Endometrium (tissue), 2 donors: ENCODE data around the gene NSUN4.
"Not testable (repeated sequence)": the region's sequence is repeated elsewhere in the genome, so short reads cannot be mapped to it uniquely, and the experiment has no call there.

Experiments
- FAIRE-seq: peaks from 2 replicates; lab custom pipeline; 2012; peaks lifted over from hg19 to GRCh38; lab: Jason Lieb, UNC
- donor health status: control.
- donor health status: control.

The NSUN4 gene

DNA sequence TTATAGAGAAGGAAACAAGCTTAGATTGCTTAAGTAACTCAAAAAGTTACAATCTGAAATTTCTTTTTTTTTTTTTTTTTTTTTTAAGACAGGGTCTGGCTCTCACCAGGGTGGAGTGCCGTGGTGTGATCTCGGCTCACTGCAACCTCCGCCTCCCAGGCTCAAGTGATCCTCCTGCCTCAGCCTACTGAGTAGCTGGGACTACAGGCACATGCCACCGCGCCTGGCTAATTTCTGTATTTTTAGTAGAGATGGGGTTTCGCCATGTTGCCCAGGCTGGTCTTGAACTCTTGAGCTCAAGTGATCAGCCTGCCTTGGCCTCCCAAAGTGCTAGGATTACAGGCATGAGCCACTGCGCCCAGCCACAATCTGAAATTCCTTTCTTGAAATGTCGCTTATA is 27.1 kb downstream of the NSUN4 start:
- FAIRE-seq: not testable (repeated sequence)

DNA sequence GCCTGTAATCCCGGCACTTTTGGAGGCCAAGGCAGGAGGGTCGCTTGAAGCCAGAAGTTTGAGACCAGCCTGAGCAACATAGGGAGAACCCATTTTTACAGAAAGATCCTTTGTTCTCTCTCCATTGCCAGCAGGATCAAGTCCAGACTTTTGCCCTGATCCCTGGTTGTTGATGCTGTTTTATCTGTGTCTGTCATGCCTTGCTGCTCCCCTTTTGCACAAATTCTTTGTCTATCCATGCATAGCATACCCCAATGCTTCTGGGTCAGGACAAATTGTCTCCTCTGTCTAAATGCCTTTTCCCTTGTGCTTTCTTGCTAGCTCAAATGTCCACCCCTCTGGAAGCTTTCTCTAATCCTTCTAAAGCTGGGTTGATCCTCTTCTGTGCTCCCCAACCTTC is 28.2 kb downstream of the NSUN4 start:
- no peak for FAIRE-seq

DNA sequence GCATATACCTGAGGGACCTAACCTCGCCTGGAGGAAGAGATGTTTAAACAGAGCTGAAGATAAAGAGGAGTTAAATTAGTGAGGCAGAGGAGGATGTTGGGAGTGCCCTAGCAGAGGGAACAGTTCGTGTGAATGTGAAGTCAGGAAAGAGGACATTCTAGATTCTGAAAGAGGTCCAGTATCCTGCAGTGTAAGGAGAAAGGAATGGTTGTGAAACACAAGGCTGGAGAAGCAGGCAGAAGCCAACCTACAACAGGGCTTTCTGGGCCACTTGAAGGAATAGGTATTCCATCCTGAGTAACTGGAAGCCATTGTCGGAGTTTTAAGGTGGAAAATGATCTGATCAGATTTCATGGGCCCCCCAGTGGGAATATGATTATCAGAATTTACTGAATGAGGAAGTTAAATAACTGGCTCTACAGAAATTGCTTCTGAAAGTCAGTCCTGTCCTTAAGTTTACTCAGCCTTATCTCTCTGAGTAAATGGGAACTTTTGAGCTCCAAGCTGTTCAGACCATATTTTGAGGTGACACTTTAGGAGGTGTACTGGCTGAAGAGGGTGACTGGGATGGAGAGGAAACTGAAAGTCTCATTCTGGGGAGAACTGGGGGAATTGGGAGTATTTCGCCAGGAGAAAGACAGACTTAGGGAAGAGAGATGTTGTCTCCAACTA is 29.1 kb downstream of the NSUN4 start:
- FAIRE-seq: no peak

DNA sequence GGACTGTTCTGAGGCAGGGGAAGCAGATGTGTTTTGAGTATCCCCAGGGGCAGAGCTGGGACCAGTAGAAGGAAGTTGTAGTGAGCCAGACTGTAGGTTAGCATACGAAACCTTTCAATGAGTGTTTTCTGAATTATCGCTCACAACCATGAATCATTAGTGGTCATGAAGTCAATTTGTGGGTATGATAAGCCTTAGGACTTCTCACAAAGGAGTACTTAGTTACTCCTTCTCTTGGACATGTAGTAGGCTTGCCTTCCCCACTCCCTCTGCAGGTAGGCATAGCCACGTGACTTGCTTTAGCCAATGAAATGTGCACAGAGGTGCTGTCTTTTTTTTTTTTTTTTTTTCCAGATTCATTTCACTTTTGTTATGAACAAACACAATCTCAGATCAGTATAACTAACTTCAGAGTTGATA is 29.6 kb downstream of the NSUN4 start:
- FAIRE-seq: no peak

DNA sequence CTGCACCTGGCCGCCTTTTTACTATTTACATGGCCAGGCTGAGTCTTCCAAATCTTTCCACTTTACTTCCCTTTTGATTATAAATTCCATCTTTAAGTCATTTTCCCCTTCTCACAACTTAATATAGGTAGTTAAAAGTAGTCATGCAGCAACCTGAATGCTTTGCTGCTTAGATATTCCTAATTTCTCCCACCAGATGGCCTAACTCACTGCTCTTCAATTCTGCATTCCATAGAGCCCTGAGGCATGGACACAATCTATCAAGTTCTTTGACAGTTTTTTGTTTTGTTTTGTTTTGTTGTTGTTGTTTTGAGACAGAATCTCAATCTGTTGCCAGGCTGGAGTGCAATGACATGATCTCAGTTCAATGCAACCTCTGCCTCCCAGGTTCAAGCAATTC is 31.8 kb downstream of the NSUN4 start:
- FAIRE-seq: no peak

DNA sequence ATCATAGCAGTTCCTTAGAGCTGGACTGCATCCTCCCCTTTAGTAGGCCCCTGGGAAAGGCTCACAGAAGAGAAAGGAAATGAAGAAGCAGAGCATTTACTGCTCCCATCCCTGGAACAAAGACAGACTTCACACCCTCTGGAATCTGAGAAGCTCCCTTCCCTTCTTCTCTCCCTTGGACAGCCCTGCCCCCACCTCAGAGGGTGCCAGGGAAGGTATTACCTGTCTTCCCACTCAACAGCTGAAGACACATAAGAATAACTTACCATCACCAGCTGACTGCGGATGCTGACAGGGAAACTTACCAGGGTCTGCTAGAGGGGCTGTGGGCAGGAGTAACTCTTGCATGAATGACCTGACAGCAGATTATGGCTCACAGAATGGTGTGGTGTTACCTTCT is 39.4 kb downstream of the NSUN4 start:
- no peak for FAIRE-seq

DNA sequence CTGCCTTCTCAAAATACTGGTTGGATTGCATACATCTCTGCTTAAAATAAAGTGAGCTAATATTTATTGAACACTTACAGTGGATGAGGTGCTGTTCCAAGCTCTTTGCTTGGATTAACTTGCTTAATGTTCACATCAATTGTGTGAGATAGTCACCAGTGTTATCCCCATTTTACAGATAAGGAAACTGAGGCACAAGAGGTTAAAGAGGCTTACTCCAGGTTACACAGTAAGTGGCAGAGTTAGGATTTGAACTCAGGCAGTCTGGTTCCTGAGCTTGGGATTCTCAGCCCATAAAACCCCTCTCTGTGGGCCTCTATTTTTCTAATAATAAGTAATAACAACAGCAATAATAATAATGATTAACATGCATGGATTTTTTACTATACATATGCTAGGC is 39.9 kb downstream of the NSUN4 start:
- FAIRE-seq: no peak

DNA sequence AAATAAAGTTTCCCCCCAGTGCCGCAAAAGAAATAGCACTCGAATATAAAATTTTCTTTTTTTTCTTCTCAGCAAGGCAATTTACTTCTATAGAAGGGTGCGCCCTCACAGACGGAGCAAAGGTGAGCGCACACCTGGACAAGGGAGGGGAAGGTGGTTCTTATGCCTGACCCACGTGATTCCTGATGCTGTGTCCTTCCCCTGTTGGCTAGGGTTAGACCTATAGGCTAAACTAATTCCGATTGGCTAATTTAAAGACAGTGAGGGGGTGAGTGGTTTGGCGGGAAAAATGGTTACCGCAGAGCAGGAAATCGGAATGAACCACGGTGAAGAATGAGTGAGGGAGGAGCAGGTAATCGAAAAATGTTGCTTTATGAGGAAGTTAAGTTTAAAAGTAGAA is 52.9 kb downstream of the NSUN4 start:
- no peak for FAIRE-seq

DNA sequence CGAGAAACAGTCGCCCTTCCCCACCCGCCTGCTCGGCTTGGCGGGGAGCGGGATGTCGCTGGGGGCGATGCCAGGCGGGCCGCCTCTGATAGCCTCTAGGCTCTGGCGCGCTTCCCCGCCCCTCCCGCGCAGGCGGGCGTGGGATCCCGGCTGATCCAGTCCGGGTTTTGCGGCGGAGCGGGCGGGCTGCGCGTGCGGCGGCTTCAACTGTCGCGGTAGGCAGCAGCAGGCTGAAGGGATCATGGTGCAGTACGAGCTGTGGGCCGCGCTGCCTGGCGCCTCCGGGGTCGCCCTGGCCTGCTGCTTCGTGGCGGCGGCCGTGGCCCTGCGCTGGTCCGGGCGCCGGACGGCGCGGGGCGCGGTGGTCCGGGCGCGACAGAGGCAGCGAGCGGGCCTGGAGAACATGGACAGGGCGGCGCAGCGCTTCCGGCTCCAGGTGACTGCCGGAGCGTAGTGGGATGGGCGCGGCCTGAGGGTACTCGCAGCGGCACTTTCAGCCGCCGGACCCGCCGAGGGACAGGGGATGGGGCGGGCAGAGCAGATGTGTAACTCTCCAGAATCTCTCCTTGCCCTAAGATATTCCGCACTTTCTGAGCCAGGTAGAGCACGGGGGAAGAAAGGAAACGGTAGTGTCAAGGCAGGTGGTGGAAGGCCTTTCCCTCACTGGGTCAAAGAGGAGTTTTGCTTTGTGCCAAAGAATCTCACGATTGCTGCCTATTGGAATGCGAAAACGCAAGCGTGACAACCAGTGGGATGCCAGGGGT is 53.7 kb downstream of the NSUN4 start, which contains the start of gene FAAH:
Gene FAAH (plus strand): TSS at position 210 of the 764 bp plus-strand sequence. CDS start 32 bp downstream, at position 242.
- no peak for FAIRE-seq

DNA sequence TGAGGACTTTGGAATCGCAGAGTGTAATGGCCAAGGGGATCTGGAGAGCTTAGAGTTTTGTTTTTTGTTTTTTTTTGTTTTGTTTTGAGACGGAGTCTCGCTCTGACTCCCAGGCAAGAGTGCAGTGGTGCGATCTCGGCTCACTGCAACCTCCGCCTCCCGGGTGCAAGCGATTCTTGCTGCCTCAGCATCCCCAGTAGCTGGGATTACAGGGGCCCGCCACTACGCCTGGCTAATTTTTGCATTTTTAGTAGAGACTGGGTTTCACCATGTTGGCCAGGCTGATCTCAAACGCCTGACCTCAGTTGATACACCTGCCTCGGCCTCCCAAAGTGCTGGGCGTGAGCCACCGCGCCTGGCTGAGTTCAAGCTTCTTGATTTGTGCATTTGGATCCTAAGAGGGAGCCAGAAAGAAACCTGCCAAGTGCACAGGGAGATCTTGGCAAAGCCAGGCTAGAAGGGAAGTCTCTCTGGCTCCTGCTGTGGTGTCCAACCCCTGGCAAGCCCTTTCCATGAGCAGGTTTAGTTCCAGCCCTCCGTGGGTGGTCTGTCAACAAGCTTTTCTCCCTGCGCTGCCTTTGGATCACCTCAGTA is 54.4 kb downstream of the NSUN4 start:
- no peak for FAIRE-seq

DNA sequence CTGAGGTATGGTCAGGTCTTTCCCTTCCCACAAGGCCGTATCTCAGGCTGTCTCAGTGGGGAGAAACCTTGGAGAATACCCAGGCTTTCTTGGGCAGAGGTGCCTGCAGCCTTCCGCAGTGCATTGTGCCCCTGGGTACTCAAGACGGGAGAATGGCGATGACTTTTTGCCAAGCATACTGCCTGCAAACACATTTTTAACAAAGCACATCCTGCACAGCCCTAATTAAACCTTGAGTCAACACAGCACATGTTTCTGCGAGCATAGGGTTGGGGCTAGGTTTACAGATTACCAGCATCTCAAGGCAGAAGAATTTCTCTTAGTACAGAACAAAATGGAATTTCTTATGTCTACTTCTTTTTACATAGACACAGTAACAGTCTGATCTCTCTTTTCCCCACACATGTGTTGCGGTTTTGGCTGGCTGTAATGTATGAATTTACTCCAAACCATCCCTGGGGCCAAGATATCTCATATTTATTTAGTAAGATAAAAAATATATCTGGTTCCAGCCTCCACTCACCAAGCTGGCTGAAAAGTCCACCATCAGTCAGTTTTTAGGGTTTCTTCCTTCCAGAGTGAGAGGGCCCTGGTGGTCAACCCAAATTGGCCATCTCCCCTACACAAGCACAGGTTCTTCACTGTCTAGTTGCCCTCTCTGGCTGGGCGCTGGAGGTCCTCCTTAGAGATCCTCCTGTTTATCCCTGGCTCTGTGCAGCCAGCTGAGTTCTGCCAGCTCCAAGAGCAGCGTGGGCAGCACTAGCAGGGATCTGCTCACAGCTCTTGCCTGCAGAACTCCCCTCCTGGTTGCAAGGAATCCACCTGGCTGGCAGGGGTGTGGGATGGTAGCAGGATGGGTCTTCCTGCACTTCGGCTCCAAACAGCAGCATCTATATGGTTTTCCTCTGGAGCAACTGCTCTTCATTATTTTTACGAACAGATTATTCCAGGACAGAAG is 56.1 kb downstream of the NSUN4 start:
- no peak for FAIRE-seq

DNA sequence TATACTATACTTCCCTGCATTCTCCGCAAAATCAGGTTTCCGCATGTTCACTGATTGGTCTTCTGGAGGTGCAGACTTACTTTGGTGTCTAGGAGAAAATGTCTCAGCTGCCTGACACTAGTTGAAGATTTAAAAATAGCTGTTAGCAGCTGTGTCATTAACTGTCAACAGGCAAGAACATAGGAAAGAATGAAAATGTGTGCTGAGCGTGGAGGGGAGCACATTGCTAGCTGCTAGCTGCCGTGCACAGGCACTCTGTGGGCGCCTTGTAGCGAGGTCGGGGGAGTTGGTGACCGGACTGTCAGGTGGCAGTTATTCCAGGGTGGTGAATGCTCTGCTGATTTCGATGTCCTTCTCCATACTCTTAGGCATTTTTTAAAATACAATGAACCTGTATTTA is 58.7 kb downstream of the NSUN4 start:
- no peak for FAIRE-seq

DNA sequence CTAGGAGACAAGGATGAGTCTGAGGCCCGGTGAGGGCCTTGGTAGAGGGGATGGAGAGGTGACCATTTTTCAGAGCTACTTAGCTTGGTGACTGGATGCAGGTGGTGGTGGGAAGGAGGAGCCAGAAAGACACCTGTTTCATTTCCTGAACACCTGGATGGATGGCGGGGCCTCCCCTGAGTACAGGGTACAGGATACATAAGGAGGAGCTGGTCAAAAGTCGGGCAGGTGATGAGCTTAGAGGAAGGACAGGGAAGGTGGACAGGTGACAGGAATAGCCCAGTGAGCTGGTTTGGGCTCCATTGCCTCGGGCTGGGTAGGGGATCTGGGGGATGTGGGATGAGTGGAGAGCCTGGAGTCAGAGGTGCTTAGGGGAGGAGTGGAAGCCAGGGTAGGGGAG is 59.8 kb downstream of the NSUN4 start:
- FAIRE-seq: no peak

DNA sequence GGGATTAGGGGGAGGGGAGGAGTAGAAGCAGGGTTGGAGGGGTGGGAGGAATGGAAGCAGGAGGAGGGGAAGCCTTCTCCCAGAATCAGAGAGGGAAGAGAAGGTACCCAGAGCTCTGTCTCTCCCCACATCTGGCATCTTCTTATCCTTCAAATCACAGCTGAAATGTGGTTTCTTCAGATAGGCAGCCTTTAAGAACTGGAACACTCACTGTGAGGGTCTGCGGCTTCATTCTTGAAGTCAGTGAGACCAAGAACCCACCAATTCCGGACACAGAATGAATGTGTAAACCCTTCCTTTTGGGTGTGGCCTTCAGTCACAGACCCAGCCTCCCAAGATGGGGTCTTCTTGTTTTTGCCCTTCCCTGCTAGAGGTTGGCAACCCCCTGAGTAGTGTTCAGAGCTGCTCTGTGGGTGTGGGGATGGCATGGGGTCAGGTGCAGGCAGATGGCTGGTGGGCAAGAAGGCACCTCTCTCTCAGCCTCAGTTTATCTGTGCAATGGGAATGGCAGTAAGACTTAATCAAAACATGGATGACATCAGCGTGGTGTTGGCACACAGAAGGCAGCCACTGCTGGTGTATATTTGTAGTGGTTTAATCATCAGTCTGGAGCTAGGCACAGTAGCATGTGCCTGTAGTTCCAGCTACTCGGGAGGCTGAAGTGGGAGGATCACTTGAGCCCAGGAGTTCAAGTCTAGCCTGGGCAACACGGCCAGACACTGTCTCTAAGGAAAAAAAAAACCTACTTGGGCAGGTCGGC is 60.7 kb downstream of the NSUN4 start:
- no peak for FAIRE-seq

DNA sequence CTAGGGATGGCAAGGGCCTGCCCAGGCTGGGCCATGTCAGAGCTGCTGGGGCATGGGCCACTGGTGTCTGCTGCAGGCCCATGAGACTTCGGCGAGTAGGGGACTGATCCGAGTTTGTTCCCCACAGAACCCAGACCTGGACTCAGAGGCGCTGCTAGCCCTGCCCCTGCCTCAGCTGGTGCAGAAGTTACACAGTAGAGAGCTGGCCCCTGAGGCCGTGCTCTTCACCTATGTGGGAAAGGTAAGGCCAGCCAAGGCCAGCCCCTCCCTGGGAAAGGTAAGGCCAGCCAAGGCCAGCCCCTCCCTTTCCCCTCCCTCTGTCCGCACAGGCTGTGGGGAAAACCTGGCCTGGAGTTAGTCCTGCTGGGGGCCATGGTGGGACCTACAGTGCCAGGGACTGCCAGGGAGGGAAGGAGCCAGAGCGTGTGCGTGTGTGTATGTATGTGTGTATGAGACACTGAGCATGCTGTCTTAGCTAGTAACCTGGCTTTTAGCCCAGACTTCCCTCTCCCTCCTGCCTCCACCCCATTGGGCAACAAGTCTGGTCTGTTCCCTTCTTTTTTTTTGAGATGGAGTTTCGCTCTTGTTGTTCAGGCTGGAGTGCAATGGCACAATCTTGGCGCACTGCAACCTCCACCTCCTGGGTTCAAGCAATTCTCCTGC is 61.5 kb downstream of the NSUN4 start:
- no peak for FAIRE-seq

DNA sequence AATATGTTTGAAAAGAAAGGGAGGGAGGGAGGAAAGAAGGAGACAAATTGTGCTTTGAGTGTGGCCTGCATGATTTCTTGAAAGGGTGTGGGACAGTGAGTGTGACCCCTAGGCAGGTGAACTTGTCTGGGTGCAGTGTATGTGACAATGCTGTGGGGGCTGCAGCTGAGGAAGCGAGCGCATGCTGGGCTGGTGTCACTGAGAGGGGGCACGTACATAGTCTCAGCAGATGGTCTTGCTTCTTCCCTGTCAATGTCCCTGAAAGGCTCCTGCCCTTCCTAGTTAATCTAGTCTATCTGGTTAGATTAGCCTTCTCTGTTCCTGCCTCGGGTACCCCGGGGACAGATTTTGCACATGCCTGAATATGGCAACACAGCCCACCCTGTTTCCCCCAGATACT is 63.3 kb downstream of the NSUN4 start:
- no peak for FAIRE-seq

DNA sequence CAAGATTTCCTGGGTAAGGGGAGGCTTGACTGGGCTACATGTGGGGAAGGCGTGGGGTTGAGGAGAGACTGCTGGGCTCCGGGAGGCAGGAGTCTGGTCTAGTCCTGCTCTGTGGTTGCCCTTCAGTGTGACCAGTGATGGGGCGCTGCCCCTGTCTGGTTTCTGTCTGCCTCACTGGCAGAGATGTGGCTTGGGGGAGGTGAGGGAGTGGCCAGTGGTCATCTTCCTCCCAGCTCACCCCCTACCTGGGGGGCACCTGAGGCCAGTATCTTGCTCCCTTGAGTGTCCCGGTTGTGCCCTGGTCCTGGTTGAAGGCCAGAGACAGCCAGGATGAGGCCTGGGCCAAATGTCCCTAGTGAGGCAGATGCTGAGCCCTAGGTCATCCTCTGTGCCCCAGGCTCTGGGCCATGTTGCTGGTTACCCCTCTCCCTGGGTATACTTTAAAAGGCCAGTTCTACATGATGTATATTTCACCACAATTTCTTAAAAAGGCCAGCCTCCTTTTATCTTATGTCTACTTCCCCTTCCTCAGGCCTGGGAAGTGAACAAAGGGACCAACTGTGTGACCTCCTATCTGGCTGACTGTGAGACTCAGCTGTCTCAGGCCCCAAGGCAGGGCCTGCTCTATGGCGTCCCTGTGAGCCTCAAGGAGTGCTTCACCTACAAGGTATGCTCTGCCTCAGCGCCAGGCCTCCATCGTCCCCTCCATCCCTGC is 64.0 kb downstream of the NSUN4 start:
- FAIRE-seq: no peak

DNA sequence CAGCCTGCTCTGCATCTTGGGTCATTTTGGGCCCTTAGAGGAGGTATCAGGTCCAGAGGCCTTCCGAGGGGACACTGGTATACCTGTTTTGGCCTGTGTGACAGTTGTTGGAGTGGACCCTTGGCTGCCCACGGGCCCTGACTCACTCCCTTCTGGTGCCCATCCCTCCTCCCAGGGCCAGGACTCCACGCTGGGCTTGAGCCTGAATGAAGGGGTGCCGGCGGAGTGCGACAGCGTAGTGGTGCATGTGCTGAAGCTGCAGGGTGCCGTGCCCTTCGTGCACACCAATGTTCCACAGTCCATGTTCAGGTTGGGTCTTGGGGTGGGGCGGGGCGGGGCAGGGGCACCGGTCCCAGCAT is 64.6 kb downstream of the NSUN4 start:
- no peak for FAIRE-seq

DNA sequence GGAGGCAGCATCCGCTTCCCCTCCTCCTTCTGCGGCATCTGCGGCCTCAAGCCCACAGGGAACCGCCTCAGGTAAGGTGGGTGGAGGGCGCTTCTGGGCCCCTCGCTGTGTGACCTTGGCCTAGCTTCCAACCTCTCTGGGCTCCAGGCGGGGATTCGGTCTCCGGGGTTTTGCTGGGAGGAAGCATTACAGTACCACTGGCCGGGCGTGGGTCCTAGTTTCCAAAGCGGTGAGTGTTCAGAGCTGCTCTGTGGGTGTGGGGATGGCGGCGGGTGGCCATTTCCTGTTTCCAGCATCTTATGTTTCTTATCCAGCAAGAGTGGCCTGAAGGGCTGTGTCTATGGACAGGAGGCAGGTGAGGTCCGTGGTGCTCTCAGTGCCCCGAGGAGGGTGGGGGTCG is 65.1 kb downstream of the NSUN4 start:
- FAIRE-seq: no peak

DNA sequence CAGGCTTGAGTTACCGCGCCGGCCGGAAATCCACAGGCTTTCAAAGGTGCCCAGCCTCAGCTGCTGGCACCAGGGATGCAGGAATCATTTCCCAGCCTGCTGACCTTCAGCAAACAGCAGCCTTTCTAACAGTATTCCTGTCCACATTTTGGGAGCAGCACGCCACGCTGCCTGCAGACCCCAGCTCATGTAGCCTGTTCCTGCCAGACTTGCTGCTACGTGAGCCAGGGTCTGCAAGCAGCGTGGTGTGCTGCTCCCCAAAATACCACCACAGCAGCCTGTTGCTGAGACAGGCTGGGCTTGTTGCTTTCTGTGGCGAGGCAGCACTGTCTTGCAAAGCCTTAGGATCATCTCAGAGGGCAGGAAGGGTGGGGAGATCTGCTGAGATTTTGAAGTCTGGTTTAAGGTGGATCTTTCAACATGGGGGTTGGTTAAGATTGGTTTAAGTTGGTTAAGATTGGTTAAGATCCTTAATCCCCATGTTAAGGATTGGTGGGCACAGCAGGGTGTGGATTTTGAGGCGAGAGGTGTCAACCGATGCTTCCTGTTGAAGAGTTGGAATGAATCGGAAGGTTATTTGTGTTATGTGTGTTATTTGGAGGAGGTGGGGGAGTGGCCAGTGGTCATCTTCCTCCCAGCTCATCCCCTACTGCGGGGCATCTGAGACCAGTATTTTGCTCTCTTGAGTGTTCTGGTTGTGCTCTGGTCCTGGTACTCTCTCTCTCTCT is 66.4 kb downstream of the NSUN4 start:
- no peak for FAIRE-seq
